ENCODE results near the gene IYD.

IYD gene

GRCh38 chr6:150334790-150335783 is 33.7 kb upstream of the IYD start:
- no peak for TF ChIP-seq EZH2phosphoT487 (IDR thresholded peaks at IDR 0.05; ENCODE audit: low read depth)
- TF ChIP-seq CTCF (IDR thresholded peaks at IDR 0.05; ENCODE audit: low read depth, low read length), result peak; percentile 78
- Histone ChIP-seq H3K36me3 (replicated peaks; ENCODE audit: low read depth, low read length) (no peaks in the 10 kb centered on the region), H3K4me1 (ENCODE audit: low read length) (peaks cover 16% of the 10 kb centered on the region), H3K4me3 (ENCODE audit: low read length) (no peak overlapping the region), H3K4me2 (ENCODE audit: low read length) (no peak overlapping the region), H3K9me3 (ENCODE audit: insufficient read depth, low read length) (no peaks in the 10 kb centered on the region), H3K27ac (ENCODE audit: low read length) (no peak overlapping the region), H2AFZ (ENCODE audit: low read depth, low read length) (no peak overlapping the region), H3K9ac (ENCODE audit: low read length) (no peak overlapping the region), H4K20me1 (ENCODE audit: insufficient read depth, low read length) (no peaks in the 10 kb centered on the region), H3K79me2 (ENCODE audit: low read length) (no peaks in the 10 kb centered on the region), H3K27me3 (ENCODE audit: low read depth, low read length) (no peaks in the 10 kb centered on the region)

- Histone ChIP-seq H3K36me3 (replicated peaks; ENCODE audit: low read depth, low read length) (no peaks in the 10 kb centered on the region), H3K27me3 (ENCODE audit: low read depth, low read length) (no peaks in the 10 kb centered on the region), H3K27ac (ENCODE audit: low read length) (no peak overlapping the region), H3K4me3 (ENCODE audit: low read length) (peak overlapping the region; percentile 32), H4K20me1 (ENCODE audit: insufficient read depth, low read length) (no peaks in the 10 kb centered on the region), H3K9me3 (ENCODE audit: insufficient read depth, low read length) (no peaks in the 10 kb centered on the region), H3K4me1 (ENCODE audit: low read length) (peaks cover 16% of the 10 kb centered on the region), H3K79me2 (ENCODE audit: low read length) (no peaks in the 10 kb centered on the region), H3K9ac (ENCODE audit: low read length) (no peak overlapping the region), H3K4me2 (ENCODE audit: low read length) (peak overlapping the region; percentile 58), H2AFZ (ENCODE audit: low read depth, low read length) (no peak overlapping the region)
- TF ChIP-seq EZH2phosphoT487 (IDR thresholded peaks at IDR 0.05; ENCODE audit: low read depth) (no peak), CTCF (IDR thresholded peaks at IDR 0.05; ENCODE audit: low read depth, low read length) (no peak)
These were observed 32.5 kb upstream of the IYD start for GRCh38 chr6:150336299-150336698.

- Histone ChIP-seq H3K27ac (ENCODE audit: low read length) (no peak overlapping the region), H3K27me3 (ENCODE audit: low read depth, low read length) (no peaks in the 10 kb centered on the region), H3K4me3 (ENCODE audit: low read length) (no peak overlapping the region), H3K4me2 (ENCODE audit: low read length) (peak overlapping the region; percentile 58), H2AFZ (ENCODE audit: low read depth, low read length) (no peak overlapping the region), H3K9me3 (ENCODE audit: insufficient read depth, low read length) (no peaks in the 10 kb centered on the region), H3K36me3 (replicated peaks; ENCODE audit: low read depth, low read length) (no peaks in the 10 kb centered on the region), H3K79me2 (ENCODE audit: low read length) (no peaks in the 10 kb centered on the region), H3K9ac (ENCODE audit: low read length) (no peak overlapping the region), H3K4me1 (ENCODE audit: low read length) (peaks cover 16% of the 10 kb centered on the region), H4K20me1 (ENCODE audit: insufficient read depth, low read length) (no peaks in the 10 kb centered on the region)
- TF ChIP-seq EZH2phosphoT487 (IDR thresholded peaks at IDR 0.05; ENCODE audit: low read depth) (no peak), CTCF (IDR thresholded peaks at IDR 0.05; ENCODE audit: low read depth, low read length) (no peak)
These were observed 32.1 kb upstream of the IYD start for GRCh38 chr6:150336708-150337107.

- Histone ChIP-seq H3K4me3 (ENCODE audit: low read length) (no peak overlapping the region), H3K27me3 (ENCODE audit: low read depth, low read length) (no peaks in the 10 kb centered on the region), H3K79me2 (ENCODE audit: low read length) (no peaks in the 10 kb centered on the region), H3K9me3 (ENCODE audit: insufficient read depth, low read length) (no peaks in the 10 kb centered on the region), H3K4me1 (ENCODE audit: low read length) (peaks cover 13% of the 10 kb centered on the region), H3K4me2 (ENCODE audit: low read length) (no peak overlapping the region), H3K36me3 (replicated peaks; ENCODE audit: low read depth, low read length) (no peaks in the 10 kb centered on the region), H4K20me1 (ENCODE audit: insufficient read depth, low read length) (no peaks in the 10 kb centered on the region), H2AFZ (ENCODE audit: low read depth, low read length) (no peak overlapping the region), H3K27ac (ENCODE audit: low read length) (no peak overlapping the region), H3K9ac (ENCODE audit: low read length) (no peak overlapping the region)
- TF ChIP-seq CTCF (IDR thresholded peaks at IDR 0.05; ENCODE audit: low read depth, low read length), result no peak
- TF ChIP-seq EZH2phosphoT487 (IDR thresholded peaks at IDR 0.05; ENCODE audit: low read depth), result no peak
These were observed 26.7 kb upstream of the IYD start for GRCh38 chr6:150342126-150342525.

Measured in OCI-LY3 (cell line).